C4-2B (cell line): ENCODE measurements around the gene C10orf88.

Experiments used
- H3K27ac ChIP-seq: fragments of 450-650 bp; 2 replicates; pipeline ENCODE4 v1.5.1; 2017
- ZFX ChIP-seq: fragments of 450-650 bp; IDR thresholded peaks from 2 replicates; pipeline ENCODE4 v1.6.1; 2017
- TF ChIP-seq, protein P1 (sequence below): fragments of 450-650 bp; conservative IDR thresholded peaks from 2 replicates; pipeline ENCODE4 v1.5.1; 2017; ENCODE audit warnings: mild to moderate bottlenecking

The C10orf88 gene

DNA sequence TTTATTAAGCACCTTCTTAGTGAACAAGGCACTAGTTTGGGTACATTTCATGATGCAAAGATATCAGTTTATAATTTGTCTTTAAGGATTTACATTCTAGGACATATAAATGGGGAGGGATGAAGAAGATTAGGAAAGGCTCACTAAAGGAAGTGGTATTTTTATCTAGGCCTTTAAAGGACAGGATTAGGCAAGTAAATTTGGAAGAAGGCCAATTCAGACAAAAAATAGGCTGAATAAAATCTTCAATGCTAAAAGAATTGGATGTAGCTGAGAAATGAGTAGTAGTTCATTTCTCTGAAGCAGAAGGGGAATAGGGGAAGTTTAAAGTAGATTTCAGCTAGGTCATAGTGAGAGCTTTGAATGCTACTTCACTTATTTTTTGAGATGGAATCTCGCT, 69.9 kb downstream of the C10orf88 start:
- H3K27ac ChIP-seq, result no peak overlapping the region
- TF ChIP-seq, protein P1, sequence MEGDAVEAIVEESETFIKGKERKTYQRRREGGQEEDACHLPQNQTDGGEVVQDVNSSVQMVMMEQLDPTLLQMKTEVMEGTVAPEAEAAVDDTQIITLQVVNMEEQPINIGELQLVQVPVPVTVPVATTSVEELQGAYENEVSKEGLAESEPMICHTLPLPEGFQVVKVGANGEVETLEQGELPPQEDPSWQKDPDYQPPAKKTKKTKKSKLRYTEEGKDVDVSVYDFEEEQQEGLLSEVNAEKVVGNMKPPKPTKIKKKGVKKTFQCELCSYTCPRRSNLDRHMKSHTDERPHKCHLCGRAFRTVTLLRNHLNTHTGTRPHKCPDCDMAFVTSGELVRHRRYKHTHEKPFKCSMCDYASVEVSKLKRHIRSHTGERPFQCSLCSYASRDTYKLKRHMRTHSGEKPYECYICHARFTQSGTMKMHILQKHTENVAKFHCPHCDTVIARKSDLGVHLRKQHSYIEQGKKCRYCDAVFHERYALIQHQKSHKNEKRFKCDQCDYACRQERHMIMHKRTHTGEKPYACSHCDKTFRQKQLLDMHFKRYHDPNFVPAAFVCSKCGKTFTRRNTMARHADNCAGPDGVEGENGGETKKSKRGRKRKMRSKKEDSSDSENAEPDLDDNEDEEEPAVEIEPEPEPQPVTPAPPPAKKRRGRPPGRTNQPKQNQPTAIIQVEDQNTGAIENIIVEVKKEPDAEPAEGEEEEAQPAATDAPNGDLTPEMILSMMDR, result no peak
- TF ChIP-seq ZFX, result no peak

DNA sequence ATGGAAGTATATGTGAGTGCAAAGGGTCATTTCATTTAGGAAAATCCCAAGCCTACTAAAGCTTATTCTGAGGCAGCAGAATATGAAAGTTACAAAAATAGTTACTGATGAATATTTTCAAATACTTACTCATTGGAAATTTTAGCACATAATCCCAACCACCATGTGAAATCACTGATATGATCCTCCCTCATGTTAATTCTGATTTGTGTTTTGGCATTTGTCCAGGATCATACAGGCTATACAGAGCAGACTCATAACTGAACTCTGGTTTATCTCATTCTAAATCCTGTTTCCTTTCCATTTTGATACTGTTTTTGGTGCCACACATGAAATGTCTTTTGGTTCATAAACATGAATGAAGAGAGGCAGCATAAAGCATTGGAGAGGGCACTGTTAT, 71.3 kb downstream of the C10orf88 start:
- H3K27ac ChIP-seq, result no peak overlapping the region
- TF ChIP-seq, protein P1, result no peak
